GM19467 (cell line): ENCODE results near the gene GNB1.
"Not testable (repeated sequence)": the region's sequence is repeated elsewhere in the genome, so short reads cannot be mapped to it uniquely, and the experiment has no call there.

Source experiments
- ATAC-seq: cut with Tn5 transposase; IDR thresholded peaks from one replicate; pipeline ENCODE4 v1.9.1; 2021; ENCODE audit warnings: mild to moderate bottlenecking, moderate library complexity; ENCODE audit not compliant: unreplicated experiment

The GNB1 gene

DNA sequence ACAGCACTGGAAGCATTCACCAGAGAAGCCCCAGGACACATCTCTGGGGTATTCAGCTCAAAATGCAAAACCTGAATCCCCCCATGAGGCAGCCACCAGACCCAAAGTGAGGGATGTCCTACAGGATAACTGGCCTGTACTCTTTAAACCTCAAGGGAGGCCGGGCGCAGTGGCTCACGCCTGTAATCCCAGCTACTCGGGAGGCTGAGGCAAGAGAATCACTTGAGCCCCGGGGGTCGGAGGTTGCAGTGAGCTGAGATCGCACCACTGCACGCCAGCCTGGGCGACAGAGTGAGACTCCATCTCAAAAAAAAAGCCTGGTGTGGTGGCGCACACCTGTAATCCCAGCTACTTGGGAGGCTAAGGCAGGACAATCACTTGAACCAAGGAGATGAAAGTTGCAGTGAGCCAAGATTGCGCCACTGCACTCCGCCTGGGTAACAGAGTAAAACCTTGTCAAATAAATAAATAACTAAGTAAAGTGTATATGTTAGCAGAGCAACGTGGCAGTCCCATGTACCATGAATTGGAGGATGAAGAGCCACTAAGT lies 29.1 kb downstream of the GNB1 start:
- not testable (repeated sequence) for ATAC-seq

DNA sequence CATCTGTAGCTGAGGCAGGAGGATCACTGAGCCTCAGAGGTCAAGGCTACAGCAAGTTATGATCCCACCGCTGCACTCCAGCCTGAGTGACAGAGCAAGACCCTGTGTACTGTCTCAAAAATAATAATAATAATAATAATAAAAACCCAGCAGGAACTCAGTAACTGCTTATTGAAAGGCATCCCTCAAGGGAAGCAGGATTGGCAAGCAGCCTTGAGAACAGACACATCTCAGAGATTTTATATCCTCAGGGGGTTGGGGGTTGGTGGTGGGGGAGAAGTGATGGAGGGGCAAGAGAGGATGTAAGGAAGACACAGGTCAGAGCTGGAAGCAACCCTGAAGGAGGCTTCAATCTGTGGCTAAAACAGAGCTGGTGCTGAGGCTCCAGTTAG lies 29.6 kb downstream of the GNB1 start:
- no peak for ATAC-seq

DNA sequence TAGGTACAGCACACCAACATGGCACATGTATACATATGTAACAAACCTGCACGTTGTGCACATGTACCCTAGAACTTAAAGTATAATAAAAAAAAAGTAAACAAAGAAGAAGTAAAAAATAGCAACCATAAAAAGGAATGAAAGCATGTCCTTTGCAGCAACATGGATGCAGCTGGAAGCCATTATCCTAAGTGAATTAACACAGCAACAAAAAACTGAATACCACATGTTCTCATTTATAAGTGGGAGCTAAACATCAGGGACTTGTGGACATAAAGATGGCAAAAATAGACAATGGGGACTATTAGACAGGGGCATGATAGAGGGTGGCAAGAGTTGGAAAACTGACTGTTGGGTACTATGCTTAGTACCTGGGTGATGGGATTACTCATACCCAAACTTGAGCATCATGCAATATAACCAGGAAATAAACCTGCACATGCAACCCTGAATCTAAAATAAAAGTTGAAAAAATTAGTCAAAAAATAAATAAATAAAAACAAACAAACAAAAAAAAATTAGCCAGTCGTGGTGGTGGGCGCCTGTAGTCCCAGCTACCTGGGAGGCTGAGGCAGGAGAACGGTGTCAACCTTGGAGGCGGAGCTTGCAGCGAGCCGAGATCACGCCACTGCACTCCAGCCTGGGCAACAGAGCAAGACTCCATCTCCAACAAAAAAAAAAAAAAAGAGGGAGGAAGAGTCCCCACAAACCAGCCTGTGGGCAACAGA lies 30.8 kb downstream of the GNB1 start:
- not testable (repeated sequence) for ATAC-seq

DNA sequence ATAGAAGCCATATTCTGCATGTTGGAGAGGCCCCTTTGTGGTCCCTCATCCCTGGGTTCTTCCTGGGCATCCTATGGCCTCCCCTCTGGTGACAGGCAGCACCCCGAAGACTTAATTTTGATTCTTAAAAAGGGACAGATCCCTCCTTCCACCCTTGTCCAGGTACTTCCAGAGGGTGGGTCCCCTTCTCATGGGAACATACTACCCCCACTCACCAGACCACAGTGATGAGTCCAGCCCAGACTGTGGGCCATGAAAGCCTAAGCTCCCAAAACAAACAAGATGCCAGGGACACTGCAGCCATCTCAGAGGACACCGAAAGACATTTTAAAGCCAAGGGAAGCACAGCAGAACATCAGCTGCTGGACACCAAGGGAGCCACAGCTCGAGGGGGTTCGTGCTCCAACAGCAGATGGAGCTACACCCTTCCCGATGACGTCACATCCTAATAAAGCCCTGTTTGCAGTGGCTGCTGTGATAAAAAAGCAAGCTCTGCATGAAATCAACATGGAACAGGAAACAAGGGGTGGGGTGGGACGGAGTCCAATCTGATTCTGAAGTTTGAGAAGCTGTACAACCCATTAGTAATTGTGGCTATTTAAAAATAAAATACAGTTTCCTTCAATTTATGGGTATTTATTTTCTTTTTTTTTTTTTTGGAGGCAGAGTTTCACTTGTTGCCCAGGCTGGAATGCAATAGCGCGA lies 32.4 kb downstream of the GNB1 start:
- no peak for ATAC-seq

DNA sequence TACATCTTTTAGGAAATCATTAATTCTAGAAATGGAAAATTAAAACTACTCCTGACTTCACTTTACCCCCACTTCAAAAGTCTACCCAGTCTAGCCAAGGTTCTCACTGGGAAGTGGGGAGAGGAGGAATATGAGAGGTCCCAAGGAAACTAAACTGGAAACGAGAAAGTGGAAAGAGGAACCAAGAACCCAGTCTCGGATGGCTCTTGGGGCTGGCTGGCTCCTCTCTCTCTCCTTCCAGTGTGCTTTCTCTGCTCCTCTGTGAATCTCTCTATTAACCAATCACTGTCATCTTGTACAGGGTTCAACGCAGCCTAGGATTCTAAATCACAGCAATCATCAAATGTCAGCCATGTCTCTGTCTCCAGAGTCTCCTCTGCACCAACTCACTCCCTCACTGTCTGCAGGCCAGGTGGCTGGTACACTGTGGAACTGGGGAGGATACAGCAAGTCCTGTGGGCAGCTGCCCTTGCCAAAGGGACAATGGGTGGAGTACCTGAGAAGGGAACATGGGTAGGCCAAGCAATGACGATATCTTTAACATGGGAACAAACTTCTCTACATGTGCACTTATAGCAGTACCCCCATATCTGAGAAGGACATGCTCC lies 33.7 kb downstream of the GNB1 start:
- no peak for ATAC-seq

DNA sequence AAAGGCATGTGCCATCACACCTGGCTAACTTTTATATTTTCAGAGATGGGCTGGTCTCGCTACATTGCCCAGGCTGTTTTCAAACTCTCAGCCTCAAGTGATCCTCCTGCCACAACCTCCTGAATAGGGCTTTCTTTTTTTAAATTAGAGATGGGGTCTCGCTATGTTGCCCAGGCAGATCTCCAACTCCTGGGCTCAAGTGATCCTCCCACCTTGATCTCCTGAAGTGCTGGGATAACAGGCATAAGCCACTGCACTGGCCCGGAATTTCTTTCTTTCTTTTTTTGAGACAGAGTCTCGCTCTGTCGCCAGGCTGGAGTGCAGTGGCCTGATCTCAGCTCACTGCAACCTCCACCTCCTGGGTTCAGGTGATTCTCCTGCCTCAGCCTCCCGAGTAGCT lies 34.7 kb downstream of the GNB1 start:
- not testable (repeated sequence) for ATAC-seq

DNA sequence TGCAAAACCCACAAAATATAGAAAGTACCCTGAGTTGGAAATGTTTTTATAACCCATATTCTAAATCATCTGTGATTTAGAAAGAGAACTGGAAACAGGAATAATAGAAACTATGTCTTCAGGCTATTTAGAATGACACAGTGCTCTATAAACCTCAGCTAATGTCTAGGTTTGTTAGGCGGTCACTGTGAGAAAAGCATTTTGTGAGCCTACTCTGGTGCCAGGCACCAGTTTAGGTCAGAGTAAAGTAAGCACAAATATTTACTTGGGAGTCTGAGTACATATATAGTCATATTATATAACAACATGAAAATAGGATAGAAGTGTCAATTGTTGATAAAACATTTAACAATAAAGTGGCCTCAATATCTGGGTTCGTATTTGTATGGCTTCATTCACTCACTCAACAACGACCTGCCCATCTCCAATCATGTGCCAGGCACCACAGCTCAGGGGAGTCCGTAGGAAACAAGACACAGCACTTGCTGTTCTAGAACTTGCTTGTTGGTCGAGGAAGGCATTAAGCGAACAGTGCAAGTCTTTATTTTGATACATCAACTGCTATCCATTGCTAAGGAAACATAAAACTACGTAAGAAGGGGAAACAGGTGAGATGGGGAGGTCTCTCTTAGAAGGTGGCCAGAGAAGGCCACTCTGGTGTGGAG lies 37.2 kb downstream of the GNB1 start:
- no peak for ATAC-seq

DNA sequence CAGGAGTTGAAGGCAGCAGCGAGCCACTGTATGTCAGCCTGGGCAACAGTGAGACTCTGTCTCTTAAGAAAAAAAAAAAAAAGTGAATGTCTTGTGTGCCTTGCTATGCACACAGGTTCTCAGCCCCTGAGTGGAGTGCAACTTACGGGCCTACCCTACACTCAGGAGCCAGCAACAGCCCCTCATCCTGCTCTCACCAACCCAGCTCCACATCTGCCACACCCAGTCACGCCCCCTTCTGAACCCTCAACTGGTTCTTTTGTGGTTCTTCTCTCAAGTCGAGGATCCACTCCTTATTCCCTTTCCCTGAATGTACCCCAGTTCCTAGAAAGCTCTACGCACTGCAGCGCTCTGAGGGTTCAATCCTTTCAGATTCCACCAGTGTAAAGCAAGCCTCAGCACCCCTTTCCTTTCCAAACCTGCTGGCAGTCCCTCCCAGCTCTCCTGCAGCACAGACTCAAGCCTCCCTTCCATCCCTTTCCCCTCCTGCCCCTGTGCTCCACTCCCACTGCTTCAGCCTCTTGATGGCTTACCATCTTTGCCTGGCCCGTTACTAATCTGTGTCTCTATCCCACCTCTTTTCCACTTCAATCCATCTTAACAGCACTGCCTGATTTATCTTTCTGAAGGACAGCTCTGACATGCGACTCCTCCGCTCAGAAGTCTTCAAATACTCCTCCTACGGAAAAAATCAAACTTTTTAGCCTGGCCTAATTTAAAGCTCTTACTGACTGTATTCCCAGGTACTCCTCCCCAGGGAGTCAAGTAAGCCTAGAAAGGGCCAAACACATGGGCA lies 38.1 kb downstream of the GNB1 start:
- no peak for ATAC-seq

DNA sequence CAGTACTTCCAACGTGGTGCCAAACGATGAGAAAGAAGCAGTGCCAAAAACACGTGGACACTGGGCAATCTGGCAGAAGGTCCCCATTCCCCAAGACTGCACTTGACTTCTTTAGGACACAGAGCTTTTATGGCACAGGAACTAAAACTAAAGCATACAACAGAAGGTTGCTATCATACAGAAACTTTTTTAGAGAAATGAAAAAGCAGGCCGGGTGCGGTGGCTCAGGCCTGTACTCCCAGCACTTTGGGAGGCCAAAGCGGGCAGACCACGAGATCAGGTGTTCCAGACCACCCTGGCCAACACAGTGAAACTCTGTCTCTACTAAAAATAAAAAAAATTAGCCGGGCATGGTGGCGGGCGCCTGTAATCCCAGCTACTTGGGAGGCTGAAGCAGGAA lies 43.0 kb downstream of the GNB1 start:
- ATAC-seq, result no peak

DNA sequence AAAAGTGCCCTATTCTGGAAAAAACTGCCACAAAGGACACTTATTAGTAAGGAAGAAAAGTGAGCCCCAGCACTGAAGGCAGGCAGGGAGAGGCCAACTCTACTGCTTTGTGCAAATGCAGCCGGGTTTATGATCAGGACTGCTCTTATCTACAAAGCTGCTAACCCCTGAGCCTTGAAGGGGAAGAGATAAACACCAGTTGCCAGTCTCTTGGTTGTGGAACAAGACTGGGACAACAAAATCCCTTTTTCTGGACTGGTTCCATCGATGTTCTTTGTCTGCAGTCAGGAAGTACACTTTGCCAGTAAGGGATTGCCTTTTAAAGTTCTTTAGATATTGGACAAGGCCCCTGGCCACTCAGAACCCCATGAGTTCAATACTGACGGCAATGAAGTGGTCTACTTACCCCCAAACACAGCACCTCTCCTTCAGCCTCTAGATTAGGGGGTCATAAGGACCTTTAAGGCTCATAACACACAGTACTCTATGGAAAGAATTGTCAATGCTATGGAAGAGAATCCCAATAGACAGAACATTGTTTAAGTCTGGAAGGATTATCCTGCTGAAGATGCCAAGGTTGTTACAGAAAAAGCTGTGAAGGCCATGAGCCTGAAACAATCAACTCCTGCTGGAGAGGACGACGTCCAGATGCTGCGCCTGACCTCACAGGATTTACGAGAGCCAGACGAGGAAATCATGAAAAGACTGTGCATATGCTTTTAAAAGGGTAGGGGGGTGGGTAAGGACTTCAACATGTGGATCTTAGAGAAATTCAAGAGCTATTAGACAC lies 43.6 kb downstream of the GNB1 start:
- no peak for ATAC-seq

DNA sequence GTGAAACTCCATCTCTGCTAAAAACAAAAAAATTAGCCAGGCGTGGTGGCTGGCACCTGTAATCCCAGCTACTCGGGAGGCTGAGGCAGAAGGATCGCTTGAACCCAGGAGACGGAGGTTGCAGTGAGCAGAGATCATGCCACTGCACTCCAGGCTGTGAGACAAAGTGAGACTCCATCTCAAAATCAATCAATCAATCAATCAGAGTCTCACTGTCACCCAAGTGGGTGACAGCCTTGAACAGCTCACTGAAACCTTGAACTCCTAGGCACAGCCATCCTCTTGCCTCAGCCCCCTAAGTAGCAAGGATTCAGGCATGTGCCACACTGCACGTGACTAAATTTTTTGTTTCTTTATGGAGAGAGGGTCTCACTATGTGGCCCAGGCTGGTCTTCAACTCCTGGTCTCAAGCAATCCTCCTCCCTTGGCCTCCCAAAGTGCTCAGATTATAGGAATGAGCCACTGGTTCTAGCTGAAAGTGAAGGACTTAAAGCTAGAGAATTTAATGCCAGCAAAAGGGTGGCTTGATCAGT lies 44.4 kb downstream of the GNB1 start:
- no peak for ATAC-seq

DNA sequence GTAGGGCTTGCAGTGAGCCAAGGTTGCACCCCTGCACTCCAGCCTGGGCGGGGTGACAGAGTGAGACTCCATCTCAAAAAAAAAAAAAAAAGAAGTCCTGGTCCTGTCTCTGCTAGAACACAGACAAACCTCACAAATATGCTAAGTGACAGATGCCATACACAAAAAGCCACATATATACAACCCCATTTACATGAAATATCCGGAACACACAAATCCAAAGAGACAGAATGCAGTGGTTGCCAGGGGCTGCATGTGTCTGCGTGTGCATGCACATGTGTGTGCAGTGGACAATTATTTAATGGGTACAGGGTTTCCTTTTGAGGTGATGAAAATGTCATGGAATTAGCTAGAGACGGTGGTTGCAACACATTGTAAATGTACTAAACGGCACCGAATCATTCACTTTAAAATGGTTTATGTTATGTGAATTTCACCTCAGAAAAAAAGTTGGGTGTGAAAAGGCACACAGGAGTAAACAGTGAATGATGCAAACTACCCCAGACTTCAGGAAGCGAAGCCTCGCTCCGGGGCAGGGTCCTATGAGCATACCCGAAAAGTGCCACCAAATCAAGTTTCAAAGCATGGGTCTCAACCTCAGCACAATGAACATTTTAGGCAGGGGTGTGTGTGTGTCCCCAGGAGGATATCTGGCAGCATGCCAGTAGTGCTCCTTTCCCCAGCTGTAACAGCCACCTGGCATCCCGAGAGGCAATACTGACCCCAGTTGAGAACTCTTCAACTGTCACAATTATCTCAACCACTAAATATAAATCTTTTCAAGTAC lies 48.3 kb downstream of the GNB1 start:
- no peak for ATAC-seq

DNA sequence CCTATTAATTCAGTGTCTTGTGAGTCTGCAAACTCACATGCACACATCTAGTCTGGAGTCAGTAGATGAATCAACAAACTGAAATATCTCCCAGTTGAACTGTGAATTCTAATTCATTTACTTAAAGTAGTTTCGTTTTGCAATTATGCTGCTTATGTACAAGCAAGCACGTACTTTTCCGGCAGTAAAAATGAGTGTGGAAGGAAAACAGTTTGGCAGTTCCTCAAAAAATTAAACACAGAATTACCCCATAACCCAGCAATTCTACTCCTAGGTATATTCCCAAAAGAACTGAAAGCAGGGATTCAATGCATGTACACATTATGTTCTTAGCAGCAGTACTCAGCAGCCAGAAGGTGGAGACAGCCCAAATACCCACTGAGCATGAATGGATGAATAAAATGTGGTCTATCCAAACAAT lies 49.3 kb downstream of the GNB1 start:
- ATAC-seq, result no peak

DNA sequence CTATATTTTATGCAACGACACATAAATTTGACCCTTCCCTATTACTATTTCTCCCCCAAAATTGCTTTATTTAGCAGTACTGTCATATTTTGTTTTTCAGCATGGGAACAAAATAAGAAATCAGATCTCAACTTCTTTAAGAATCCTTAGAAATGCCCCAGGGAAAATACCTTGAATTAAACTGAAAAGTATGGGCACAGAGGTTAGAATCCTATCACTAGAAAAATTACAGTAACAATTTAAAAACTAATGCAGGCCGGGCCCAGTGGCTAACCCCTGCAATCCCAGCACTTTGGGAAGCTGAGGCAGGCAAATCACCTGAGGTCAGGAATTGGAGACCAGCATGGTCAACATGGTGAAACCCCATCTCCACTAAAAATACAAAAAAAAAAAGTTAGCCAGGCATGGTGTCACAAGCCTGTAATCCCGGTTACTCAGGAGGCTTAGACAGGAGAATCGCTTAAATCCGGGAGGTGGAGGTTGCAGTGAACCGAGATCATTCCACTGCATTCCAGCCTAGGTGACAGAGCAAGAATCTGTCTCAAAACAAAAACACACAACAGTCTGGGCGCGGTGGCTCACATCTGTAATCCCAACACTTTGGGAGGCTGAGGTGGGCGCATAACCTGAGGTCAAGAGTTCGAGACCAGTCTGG lies 51.4 kb downstream of the GNB1 start:
- no peak for ATAC-seq

DNA sequence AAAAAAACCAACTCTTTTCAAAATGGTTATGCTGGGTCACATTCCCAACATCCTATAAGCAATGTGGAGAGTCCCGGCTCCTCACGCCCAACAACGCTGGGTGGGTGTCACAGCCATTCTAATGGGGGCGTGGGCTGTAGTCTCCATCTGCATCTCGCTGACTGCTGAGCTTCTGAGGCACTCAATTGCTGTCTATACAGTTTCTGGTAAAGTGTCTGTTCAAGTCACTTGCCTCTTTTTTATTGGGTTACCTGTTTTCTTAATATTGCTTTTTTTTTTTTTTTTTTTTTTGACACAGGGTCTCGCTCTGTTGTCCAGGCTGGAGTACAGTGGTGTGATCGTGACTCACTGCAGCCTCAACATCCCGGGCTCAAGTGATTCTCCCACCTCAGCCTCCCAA lies 54.8 kb downstream of the GNB1 start:
- ATAC-seq, result no peak

DNA sequence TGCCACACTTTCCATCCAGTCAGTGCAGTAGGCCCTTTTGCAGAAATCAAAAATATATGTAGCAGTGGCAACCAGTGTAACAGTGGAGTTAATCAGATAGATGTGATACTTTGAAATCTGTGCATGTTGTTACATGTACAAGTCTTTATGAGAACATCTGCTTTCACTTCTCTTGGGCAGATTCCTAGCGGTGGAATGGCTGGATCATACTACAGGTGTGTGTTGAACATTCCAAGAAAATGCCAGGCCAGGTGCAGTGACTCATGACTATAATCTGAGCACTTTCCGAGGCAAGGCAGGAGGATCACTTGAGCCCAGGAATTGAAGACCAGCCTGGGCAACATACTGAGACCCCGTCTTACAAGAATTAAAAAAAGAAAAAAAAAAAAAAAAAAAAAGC lies 55.3 kb downstream of the GNB1 start:
- ATAC-seq, result no peak

DNA sequence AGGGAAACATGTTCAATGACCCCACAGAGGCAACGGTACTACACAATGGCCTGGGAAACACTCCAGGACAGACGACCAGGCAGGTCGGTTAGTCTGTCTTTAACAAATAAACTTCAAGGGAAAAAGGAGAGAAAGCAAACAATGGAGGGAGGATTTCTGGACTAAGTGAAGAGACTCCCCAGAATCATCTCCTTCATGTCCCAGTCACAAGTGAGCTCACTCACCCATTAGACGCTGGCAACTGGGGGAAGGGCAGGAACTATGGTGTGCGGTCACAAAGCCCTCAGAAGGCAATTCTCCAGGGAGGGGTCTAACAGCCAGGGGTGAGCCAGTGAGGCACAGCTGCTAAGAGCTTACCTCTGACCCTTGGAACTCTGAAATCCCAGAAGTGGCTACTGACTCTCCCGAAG lies 57.0 kb downstream of the GNB1 start:
- peak; percentile 65 for ATAC-seq

DNA sequence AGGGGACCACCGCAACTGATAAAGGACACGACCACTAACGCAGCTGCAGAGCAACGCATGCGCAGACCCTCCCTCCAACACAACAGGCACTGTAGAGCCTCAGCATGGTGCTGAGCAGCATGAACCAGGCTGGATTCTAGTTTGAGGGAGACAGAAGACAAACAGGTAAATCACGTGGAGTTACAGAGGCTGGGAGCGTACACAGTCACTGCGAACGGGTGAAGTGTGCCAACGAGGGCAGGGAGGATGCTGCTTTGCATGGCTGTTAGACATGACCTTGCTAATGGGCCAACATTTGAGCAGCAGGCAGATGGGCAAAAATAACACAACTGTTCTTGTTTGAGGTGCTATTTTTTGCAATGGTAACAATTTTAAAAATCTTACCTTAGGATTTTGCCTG lies 57.4 kb downstream of the GNB1 start:
- no peak for ATAC-seq
